ENCODE results near the gene TCEANC. TPM values are rescaled to one million over a fixed set of nuclear protein-coding genes. Genes with fewer than 3 reads are reported as not detected.
A peak's percentile ranks its signal among the peaks of the same experiment; 100 is the strongest.

TCEANC gene
- total RNA-seq, 1 experiment from 2014 or later: 4.0 TPM

DNA sequence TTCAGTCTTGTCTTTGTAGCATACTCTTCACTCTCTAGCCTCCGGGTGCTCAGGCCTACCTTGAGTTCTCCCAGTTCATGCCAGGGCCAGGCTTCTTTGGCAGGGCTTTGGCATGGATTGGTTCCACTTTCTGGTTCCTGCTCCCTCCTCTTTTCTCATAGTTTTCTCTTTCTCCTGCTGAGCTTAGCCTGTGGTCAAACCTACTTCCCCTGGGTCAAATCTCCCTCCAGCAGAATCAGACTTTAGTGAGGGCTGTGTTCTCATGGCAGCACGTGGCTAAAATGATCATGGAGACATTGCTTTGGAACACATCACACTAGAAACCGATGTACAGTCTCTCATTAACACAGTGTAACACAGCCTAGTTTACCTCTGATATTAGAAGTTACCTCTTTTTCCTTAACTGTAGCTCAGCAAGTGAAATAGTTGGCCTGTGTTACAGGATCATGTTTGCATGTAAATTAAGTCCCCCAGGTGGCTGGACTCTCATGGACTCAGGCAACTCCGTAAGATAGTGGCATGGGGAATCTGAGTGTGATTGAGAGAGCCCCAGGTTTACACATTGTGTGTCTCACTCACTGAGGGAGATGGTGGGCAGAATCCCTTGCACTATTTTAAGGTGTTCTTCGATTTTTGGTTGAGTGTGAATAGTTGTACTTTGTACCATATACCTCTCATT is 49.3 kb downstream of the TCEANC start:
- H3K4me1 Mint-ChIP-seq (ENCODE audit: insufficient read depth, unreplicated experiment): peaks cover 36% of the 10 kb centered on the region
- no TSS peak for BruUV-seq (replicated peaks)
- intact Hi-C loops (cut with micrococcal nuclease): no loop called here
- H3K9me3 Mint-ChIP-seq (ENCODE audit: unreplicated experiment): no peaks in the 10 kb centered on the region
- no peaks in the 10 kb centered on the region for H3K27me3 Mint-ChIP-seq (ENCODE audit: insufficient read depth, unreplicated experiment)
- CTCF ChIA-PET: interaction anchor here (0.5 to 1.1 kb wide), 3 partner anchors 46 to 929 kb away, joined by 3 to 4 read pairs (median 3); no protein-coding TSS in a partner anchor
- POLR2A ChIA-PET: interaction anchor here (1.0 to 2.2 kb wide), 5 partner anchors 8 to 481 kb away, joined by 3 to 9 read pairs (median 4); partner anchors contain the start of genes OFD1 and TRAPPC2
- H3K4me3 Mint-ChIP-seq (ENCODE audit: unreplicated experiment): no peak overlapping the region
- peak overlapping the region; percentile 33 for H3K27ac Mint-ChIP-seq (ENCODE audit: low read depth, unreplicated experiment)
- DNase-seq (ENCODE audit: unreplicated experiment): no peak
- peaks cover 32% of the 10 kb centered on the region for H3K36me3 Mint-ChIP-seq (ENCODE audit: insufficient read depth, unreplicated experiment)
- TF ChIP-seq, protein P1, sequence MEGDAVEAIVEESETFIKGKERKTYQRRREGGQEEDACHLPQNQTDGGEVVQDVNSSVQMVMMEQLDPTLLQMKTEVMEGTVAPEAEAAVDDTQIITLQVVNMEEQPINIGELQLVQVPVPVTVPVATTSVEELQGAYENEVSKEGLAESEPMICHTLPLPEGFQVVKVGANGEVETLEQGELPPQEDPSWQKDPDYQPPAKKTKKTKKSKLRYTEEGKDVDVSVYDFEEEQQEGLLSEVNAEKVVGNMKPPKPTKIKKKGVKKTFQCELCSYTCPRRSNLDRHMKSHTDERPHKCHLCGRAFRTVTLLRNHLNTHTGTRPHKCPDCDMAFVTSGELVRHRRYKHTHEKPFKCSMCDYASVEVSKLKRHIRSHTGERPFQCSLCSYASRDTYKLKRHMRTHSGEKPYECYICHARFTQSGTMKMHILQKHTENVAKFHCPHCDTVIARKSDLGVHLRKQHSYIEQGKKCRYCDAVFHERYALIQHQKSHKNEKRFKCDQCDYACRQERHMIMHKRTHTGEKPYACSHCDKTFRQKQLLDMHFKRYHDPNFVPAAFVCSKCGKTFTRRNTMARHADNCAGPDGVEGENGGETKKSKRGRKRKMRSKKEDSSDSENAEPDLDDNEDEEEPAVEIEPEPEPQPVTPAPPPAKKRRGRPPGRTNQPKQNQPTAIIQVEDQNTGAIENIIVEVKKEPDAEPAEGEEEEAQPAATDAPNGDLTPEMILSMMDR (IDR thresholded peaks at IDR 0.05; ENCODE audit: unreplicated experiment): no peak

GRCh38 chrX:13703135-13703534 is 50.2 kb downstream of the TCEANC start:
- Mint-ChIP-seq H3K4me1 (ENCODE audit: insufficient read depth, unreplicated experiment) (peaks cover 33% of the 10 kb centered on the region), H3K27ac (ENCODE audit: low read depth, unreplicated experiment) (no peak overlapping the region), H3K36me3 (ENCODE audit: insufficient read depth, unreplicated experiment) (peaks cover 33% of the 10 kb centered on the region), H3K27me3 (ENCODE audit: insufficient read depth, unreplicated experiment) (no peaks in the 10 kb centered on the region), H3K4me3 (ENCODE audit: unreplicated experiment) (no peak overlapping the region), H3K9me3 (ENCODE audit: unreplicated experiment) (no peaks in the 10 kb centered on the region)
- intact Hi-C loops (cut with micrococcal nuclease): no loop called here
- DNase-seq (ENCODE audit: unreplicated experiment): no peak
- POLR2A ChIA-PET: interaction anchor here (1.0 to 2.2 kb wide), 5 partner anchors 9 to 482 kb away, joined by 3 to 9 read pairs (median 4); partner anchors contain the start of genes OFD1 and TRAPPC2
- no TSS peak for BruUV-seq (replicated peaks)
- CTCF ChIA-PET: interaction anchor here (1.1 to 1.4 kb wide), 2 partner anchors 47 to 196 kb away, joined by 3 read pairs; no protein-coding TSS in a partner anchor
- TF ChIP-seq, protein P1 (IDR thresholded peaks at IDR 0.05; ENCODE audit: unreplicated experiment): no peak

DNA sequence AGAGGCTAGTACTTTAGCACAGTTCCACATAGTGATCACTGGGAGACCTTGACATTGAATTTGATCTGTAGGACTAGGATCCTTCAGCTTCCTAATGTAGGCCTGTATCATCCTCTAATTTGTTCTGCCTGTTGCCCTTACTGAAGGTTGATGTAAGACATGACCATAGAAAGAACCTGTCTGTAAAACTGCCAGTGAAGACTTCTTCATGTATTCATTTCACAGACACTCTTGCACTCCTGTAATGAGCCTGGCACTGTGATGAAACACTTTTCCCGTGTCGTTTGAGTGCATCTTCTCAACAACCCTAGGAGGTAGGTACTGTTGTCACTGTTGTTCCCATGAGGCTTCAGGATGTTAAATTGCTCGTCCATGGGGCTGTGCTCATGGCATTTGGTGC is 50.6 kb downstream of the TCEANC start:
- peaks cover 37% of the 10 kb centered on the region for H3K36me3 Mint-ChIP-seq (ENCODE audit: insufficient read depth, unreplicated experiment)
- peaks cover 33% of the 10 kb centered on the region for H3K4me1 Mint-ChIP-seq (ENCODE audit: insufficient read depth, unreplicated experiment)
- no peak for DNase-seq (ENCODE audit: unreplicated experiment)
- TF ChIP-seq, protein P1 (IDR thresholded peaks at IDR 0.05; ENCODE audit: unreplicated experiment): no peak
- H3K27ac Mint-ChIP-seq (ENCODE audit: low read depth, unreplicated experiment): no peak overlapping the region
- intact Hi-C loops (cut with micrococcal nuclease): no loop called here
- H3K4me3 Mint-ChIP-seq (ENCODE audit: unreplicated experiment): no peak overlapping the region
- H3K9me3 Mint-ChIP-seq (ENCODE audit: unreplicated experiment): no peaks in the 10 kb centered on the region
- POLR2A ChIA-PET: interaction anchor here (1.0 to 2.1 kb wide), 5 partner anchors 9 to 483 kb away, joined by 3 to 11 read pairs (median 4); partner anchors contain the start of genes OFD1 and TRAPPC2
- CTCF ChIA-PET: interaction anchor here (1.0 to 1.4 kb wide), 3 partner anchors 10 to 197 kb away, joined by 3 to 5 read pairs (median 3); no protein-coding TSS in a partner anchor
- no TSS peak for BruUV-seq (replicated peaks)
- H3K27me3 Mint-ChIP-seq (ENCODE audit: insufficient read depth, unreplicated experiment): no peaks in the 10 kb centered on the region

DNA sequence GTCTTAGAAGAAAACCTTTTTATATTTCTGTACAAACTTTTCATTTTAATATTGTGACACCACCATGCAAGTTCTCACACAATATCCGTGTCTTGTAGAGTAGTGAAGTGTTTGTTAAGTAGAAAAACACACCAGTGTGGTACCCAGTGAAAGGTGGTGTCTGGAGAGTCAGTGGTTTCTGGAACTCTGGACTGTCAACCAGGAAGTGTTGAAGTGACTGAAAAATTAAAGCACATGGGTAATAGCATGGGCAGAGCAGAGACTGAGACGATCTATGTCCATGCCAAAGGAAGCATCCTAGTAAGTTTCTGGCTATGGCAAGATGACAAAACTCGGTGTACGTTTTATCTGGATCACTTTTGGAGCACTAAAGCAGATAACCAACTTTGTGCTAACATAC is 58.2 kb downstream of the TCEANC start:
- peaks cover 73% of the 10 kb centered on the region for H3K36me3 Mint-ChIP-seq (ENCODE audit: insufficient read depth, unreplicated experiment)
- H3K4me3 Mint-ChIP-seq (ENCODE audit: unreplicated experiment): no peak overlapping the region
- intact Hi-C loops (cut with micrococcal nuclease): no loop called here
- TF ChIP-seq, protein P1 (IDR thresholded peaks at IDR 0.05; ENCODE audit: unreplicated experiment): no peak
- DNase-seq (ENCODE audit: unreplicated experiment): no peak
- H3K4me1 Mint-ChIP-seq (ENCODE audit: insufficient read depth, unreplicated experiment): no peaks in the 10 kb centered on the region
- H3K27ac Mint-ChIP-seq (ENCODE audit: low read depth, unreplicated experiment): no peak overlapping the region
- ChIA-PET CTCF (interaction anchor here (1.2 to 1.3 kb wide), 2 partner anchors 35 to 65 kb away, joined by 3 to 4 read pairs; no protein-coding TSS in a partner anchor), POLR2A (interaction anchor here (1.1 to 1.2 kb wide), 2 partner anchors 17 to 42 kb away, joined by 3 to 4 read pairs; no protein-coding TSS in a partner anchor)
- H3K27me3 Mint-ChIP-seq (ENCODE audit: insufficient read depth, unreplicated experiment): no peaks in the 10 kb centered on the region
- H3K9me3 Mint-ChIP-seq (ENCODE audit: unreplicated experiment): no peaks in the 10 kb centered on the region
- no TSS peak for BruUV-seq (replicated peaks)

All from MCF 10A (cell line).